Hepatocyte (in vitro differentiated cells): ENCODE results near the gene TULP4. TPM values are rescaled to one million over a fixed set of nuclear protein-coding genes. Genes with fewer than 3 reads are reported as not detected.

ENCODE experiments used
- DNase-seq: peaks from one replicate; pipeline ENCODE4 v3.0.0-alpha.2; 2016; ENCODE audit warnings: low spot score
- H2AFZ ChIP-seq: fragments of 200-600 bp; sonication (generic); 2 replicates; pipeline ENCODE4 v1.6.0; 2016; ENCODE audit warnings: antibody characterized with exemption, mild to moderate bottlenecking
- H3K27ac ChIP-seq: fragments of 200-600 bp; sonication (generic); 2 replicates; pipeline ENCODE4 v1.5.1; 2016; ENCODE audit warnings: mild to moderate bottlenecking
- H3K27me3 ChIP-seq: fragments of 200-600 bp; sonication (generic); 2 replicates; pipeline ENCODE4 v1.6.1; 2016
- H3K36me3 ChIP-seq: fragments of 200-600 bp; sonication (generic); replicated peaks from 2 replicates; pipeline ENCODE4 v1.5.1; 2016; ENCODE audit warnings: low read depth; ENCODE audit not compliant: insufficient read depth
- H3K4me1 ChIP-seq: fragments of 200-600 bp; sonication (generic); 2 replicates; pipeline ENCODE4 v1.5.1; 2016; ENCODE audit warnings: mild to moderate bottlenecking, moderate library complexity; ENCODE audit not compliant: insufficient read depth
- H3K4me2 ChIP-seq: fragments of 200-600 bp; sonication (generic); 2 replicates; pipeline ENCODE4 v1.6.0; 2016
- H3K4me3 ChIP-seq: fragments of 200-600 bp; sonication (generic); 2 replicates; pipeline ENCODE4 v1.5.1; 2016; ENCODE audit warnings: mild to moderate bottlenecking
- H3K79me2 ChIP-seq: fragments of 200-600 bp; sonication (generic); 2 replicates; pipeline ENCODE4 v1.6.0; 2017; ENCODE audit warnings: mild to moderate bottlenecking
- H3K9me2 ChIP-seq: fragments of 200-600 bp; sonication (generic); replicated peaks from 2 replicates; pipeline ENCODE4 v1.6.0; 2017; ENCODE audit warnings: mild to moderate bottlenecking; ENCODE audit not compliant: insufficient read depth
- H3K9me3 ChIP-seq: fragments of 200-600 bp; sonication (generic); 2 replicates; pipeline ENCODE4 v1.5.1; 2016; ENCODE audit warnings: low read depth, mild to moderate bottlenecking
- H4K20me1 ChIP-seq: fragments of 200-600 bp; sonication (generic); 2 replicates; pipeline ENCODE4 v1.6.0; 2016; ENCODE audit warnings: mild to moderate bottlenecking; ENCODE audit not compliant: insufficient read depth, poor library complexity, severe bottlenecking
- CTCF ChIP-seq: fragments of 200-600 bp; sonication (generic); IDR thresholded peaks from 2 replicates; pipeline ENCODE4 v1.5.1; 2016; ENCODE audit warnings: antibody characterized with exemption, mild to moderate bottlenecking; ENCODE audit not compliant: poor library complexity
- EZH2 ChIP-seq: fragments of 200-600 bp; sonication (generic); IDR thresholded peaks from 2 replicates; pipeline ENCODE4 v1.6.1; 2016; ENCODE audit warnings: antibody characterized with exemption, mild to moderate bottlenecking, borderline replicate concordance
- EZH2phosphoT487 ChIP-seq: fragments of 200-600 bp; sonication (generic); IDR thresholded peaks from one replicate; pipeline ENCODE4 v1.6.1; 2018; ENCODE audit warnings: antibody characterized with exemption, mild to moderate bottlenecking, low read depth, moderate library complexity; ENCODE audit not compliant: unreplicated experiment, severe bottlenecking
- WGBS: methylation state at CpG from one replicate; pipeline ENCODE4 v1.1.6; 2016; ENCODE audit warnings: low lambda C conversion rate; ENCODE audit errors: missing lambda C conversion rate; 5-methylcytosine and 5-hydroxymethylcytosine counted together
- polyA plus RNA-seq: library from polyadenylated mRNA; unstranded; fragments of >200 nt; fragmentation: Nextera tagmentation; extraction: Ambion mirVana; gene quantifications from 2 replicates; pipeline ENCODE4 v1.2.1, GENCODE V29; 2016
- total RNA-seq: library from RNA; depleted of rRNA; stranded (reverse); fragments of >200 nt; gene quantifications from 2 replicates; pipeline ENCODE4 v1.2.3, GENCODE V29; 2014

TULP4 gene
- total and polyA plus RNA-seq, 2 experiments from 2014 or later = 30.1 to 129 TPM

GRCh38 chr6:158397578-158397977 lies 85.3 kb downstream of the TULP4 start:
- DNase-seq = no peak
- Histone ChIP-seq H3K9me3 (no peaks in the 10 kb centered on the region), H4K20me1 (peaks cover 3% of the 10 kb centered on the region), H3K27ac (no peak overlapping the region), H3K4me2 (no peak overlapping the region), H3K36me3 (no peaks in the 10 kb centered on the region), H3K4me1 (peaks cover 12% of the 10 kb centered on the region), H2AFZ (no peak overlapping the region), H3K79me2 (peaks cover 70% of the 10 kb centered on the region), H3K9me2 (no peaks in the 10 kb centered on the region), H3K4me3 (no peak overlapping the region), H3K27me3 (no peaks in the 10 kb centered on the region)
- 94% methylated on average over 4 of the region's 4 CpGs for WGBS
- TF ChIP-seq EZH2phosphoT487 (no peak), EZH2 (no peak), CTCF (no peak)

GRCh38 chr6:158398252-158399024 lies 86.2 kb downstream of the TULP4 start:
- Histone ChIP-seq H4K20me1 (peaks cover 3% of the 10 kb centered on the region), H3K27me3 (no peaks in the 10 kb centered on the region), H3K27ac (no peak overlapping the region), H3K4me1 (peaks cover 12% of the 10 kb centered on the region), H3K9me2 (no peaks in the 10 kb centered on the region), H3K4me3 (no peak overlapping the region), H3K79me2 (peaks cover 72% of the 10 kb centered on the region), H2AFZ (no peak overlapping the region), H3K36me3 (no peaks in the 10 kb centered on the region), H3K4me2 (no peak overlapping the region), H3K9me3 (no peaks in the 10 kb centered on the region)
- WGBS = 79% methylated on average over 3 of the region's 3 CpGs
- TF ChIP-seq EZH2phosphoT487 = no peak
- TF ChIP-seq EZH2 = no peak
- no peak for TF ChIP-seq CTCF
- DNase-seq = no peak

GRCh38 chr6:158399040-158399700 lies 86.9 kb downstream of the TULP4 start:
- WGBS = 95% methylated on average over 3 of the region's 3 CpGs
- no peak for DNase-seq
- no peaks in the 10 kb centered on the region for H3K36me3 ChIP-seq
- H2AFZ ChIP-seq = no peak overlapping the region
- peaks cover 3% of the 10 kb centered on the region for H4K20me1 ChIP-seq
- no peaks in the 10 kb centered on the region for H3K27me3 ChIP-seq
- H3K4me1 ChIP-seq = peaks cover 12% of the 10 kb centered on the region
- no peak for TF ChIP-seq EZH2
- TF ChIP-seq CTCF = no peak
- no peak for TF ChIP-seq EZH2phosphoT487
- no peak overlapping the region for H3K27ac ChIP-seq
- no peak overlapping the region for H3K4me2 ChIP-seq
- H3K9me3 ChIP-seq = no peaks in the 10 kb centered on the region
- no peak overlapping the region for H3K4me3 ChIP-seq
- H3K9me2 ChIP-seq = no peaks in the 10 kb centered on the region
- peaks cover 73% of the 10 kb centered on the region for H3K79me2 ChIP-seq
